Stimulated activated CD4-positive, alpha-beta T cell treated with anti-CD3 and anti-CD28 coated beads, Interleukin-15, amount 100 ng/mL, for 48 hours (primary cell): ENCODE data around the gene NCS1.
"Not testable (repeated sequence)": the region's sequence is repeated elsewhere in the genome, so short reads cannot be mapped to it uniquely, and the experiment has no call there.

Experiments used
- DNase-seq, 2 donors: peaks; one replicate each; pipeline ENCODE4 v3.0.0-alpha.2; 2020; ENCODE audit warnings: low read depth in 2 of 2

The NCS1 gene

GRCh38 chr9:130262771-130263170 is 90.6 kb downstream of the NCS1 start:
- DNase-seq: no peak

DNA sequence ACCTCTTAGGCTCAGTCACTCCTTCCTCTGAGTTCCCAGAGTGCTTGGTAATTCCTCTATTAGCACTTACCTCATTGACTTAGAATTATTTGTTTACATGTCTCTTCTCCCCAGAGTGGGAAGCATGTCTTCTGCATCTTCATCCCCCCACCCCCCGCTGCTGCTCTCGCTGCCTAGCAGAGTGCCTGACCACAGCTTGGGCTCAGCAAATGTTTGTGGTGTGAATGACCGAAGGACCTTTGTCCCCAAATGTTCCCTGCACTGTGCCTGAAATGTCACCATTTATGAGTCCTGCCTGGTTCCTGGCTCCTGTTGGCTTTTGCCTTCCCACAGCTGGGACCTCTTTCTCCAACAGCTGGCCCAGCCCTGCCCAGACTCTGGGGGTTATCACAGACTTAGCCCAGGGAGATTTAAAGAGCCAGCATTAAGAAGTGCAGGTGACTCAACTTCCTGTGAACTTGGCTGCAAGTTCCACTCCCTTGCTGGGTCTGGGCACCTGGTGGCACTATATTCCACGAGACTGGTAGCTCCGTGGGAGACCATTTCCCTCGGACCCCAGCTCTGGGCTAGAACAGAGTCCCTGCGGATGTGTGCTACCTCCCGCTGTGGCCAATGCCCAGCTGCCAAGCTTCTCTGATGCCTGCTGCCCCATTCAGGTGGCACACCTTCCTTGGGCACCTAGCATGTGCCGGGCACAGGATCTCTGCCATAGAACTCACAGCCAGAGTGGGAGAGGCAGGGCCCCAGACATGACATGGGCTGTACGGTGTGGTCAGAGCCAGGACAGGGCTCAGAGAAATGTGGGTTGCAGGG is 91.6 kb downstream of the NCS1 start:
- no peak for DNase-seq

DNA sequence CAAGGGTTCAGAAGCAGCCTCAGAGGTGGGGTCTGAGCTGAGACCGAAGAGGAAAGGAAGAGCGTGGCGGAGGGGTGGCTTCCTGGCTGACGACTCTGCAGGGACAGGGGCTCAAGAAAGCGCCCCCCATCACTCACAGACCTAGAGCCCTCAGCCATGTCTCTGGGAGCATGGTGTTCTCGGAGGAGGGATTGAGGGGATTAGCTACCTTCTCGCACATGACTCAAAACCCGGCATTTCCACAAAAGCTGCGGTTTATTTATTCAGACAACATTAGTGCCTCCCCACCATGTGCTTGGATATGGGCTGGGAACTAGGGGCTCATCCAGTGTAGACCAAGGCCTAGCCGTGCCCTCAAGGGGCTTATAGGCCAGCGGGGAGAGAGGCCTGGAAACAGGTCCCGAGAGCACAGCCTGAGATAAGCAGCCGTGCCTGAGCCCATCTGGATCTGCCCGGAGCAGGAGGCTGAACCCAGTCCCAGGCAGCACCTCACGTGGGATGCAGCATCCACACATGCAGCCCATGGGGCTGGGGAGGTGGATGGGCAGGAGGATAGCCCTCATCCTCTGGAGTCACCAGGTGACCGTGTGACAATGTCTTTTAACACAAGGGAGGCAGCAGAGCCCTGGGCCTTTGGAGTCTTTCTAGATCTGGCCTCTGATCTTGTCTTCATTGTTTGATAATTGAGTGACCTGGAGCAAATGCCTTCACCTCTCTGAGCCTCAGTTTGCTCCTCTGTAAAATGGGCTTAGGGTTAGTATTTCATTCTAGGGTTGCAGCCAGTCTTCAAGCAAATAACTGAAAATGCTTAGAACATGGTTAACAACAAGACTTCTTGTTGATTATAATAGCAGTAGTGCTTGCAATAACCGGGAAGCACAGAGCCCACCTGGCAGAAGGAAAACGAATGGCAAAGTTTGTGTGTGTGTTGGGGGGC is 92.5 kb downstream of the NCS1 start:
- no peak for DNase-seq

GRCh38 chr9:130265431-130266235 is 93.4 kb downstream of the NCS1 start, which contains the start of gene HMCN2:
TSS of gene HMCN2 (plus strand) at chr9:130265760. CDS start at chr9:130265879, 119 bp downstream.
- DNase-seq: no peak

GRCh38 chr9:130266236-130267098 is 94.3 kb downstream of the NCS1 start:
- no peak for DNase-seq

- no peak for DNase-seq
Measured at GRCh38 chr9:130267930-130268329, 95.7 kb downstream of the NCS1 start.

GRCh38 chr9:130268521-130269211 is 96.5 kb downstream of the NCS1 start:
- DNase-seq: no peak

DNA sequence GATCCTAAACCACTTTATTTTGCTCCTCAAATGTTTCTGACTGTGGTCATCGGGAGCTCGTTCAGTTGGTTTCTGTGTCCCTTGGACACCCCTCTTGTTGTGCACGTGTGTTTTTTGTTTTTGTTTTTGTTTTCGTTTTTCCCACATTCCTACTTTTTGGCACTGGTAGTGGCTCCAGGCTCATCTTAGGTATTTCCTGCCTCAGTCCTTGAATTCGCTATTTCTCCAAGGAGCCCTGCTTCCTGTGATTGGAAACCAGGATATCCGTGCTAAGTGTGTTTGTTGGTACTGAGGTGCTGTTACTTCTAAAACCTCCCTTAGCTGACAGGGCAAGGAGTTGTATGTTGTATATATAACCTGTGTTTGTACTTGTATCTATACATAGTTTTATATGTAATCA is 99.3 kb downstream of the NCS1 start:
- DNase-seq: no peak

- DNase-seq: no peak
Measured at GRCh38 chr9:130275156-130275555, 103.0 kb downstream of the NCS1 start.

DNA sequence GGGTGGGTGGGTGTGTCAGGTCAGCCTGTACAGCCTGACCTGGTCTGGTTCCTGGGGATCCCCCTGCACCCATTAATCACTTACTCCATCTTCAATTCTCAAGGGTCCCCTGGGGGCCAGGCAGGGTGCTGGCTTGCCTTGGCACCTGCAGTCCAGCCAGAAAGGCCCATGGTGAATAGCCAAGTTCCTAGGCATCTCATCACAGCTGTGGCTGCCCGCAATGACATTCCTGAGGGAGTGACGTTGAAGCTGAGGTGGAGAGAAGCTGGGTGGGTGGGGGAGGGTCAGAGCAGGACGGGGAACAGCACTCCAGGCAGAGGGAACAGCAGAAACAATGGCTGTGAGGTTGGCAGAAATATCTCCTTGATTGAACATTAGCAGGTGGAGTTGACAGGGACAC is 103.9 kb downstream of the NCS1 start:
- no peak for DNase-seq

DNA sequence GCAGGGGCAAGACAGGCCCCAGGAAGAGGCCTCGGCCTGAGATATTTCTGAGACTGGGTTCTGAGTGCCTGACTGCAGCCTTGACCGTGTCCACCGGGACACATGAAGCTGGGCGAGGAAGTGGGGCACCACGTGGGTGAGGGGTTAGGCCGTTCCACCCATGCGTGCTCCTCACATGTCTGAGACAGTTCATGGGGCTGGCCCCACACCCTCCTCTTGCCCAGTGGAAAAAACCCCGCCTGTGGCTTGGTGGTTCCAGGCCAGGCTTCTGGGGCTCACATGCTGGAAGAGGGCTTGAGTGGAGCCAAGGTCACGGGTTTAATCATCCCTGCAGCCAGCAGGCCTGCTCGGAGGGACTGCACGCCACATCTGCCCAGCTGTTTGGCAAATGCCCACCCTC is 104.8 kb downstream of the NCS1 start:
- no peak for DNase-seq

DNA sequence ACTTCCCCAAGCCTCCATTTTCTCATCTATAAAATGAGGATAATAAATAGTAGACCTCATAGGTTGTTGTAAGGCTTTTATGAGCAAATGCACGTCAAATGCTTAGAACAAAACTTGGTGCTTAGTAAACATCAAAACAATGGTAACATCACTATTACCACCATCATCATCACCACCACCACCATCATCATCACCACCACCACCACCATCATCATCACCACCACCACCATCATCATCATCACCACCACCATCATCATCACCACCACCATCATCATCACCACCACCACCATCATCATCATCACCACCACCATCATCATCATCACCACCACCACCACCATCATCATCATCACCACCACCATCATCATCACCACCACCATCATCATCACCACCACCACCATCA is 105.3 kb downstream of the NCS1 start:
- DNase-seq: not testable (repeated sequence)

- no peak for DNase-seq
Measured at GRCh38 chr9:130283539-130284248, 111.5 kb downstream of the NCS1 start.

GRCh38 chr9:130284249-130284625 is 112.0 kb downstream of the NCS1 start:
- DNase-seq: no peak

DNA sequence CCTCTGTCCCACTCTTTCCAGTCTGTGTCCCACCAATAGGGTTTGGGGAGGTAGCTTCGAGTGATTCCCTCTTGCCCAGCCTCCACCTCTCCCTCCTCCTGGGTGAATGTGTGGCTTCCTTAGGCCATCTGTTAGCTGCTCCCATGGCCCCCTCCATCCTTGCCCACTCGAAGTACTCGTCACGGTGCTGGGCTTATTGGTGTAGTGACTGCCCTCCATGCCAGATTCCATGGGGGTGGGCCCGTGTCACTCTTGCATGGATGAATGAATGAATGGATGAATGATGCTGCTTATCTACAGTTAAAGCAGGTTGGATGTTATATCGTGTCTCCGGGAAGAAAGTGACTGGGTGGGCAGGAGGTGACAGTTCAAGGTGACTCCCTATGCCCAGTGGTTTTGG is 112.5 kb downstream of the NCS1 start:
- DNase-seq: no peak

- no peak for DNase-seq
Measured at GRCh38 chr9:130285271-130285670, 113.1 kb downstream of the NCS1 start.

- no peak for DNase-seq
Measured at GRCh38 chr9:130286072-130286770, 114.0 kb downstream of the NCS1 start.
